ENCODE measurements around the gene SELENOF.
"Not testable (repeated sequence)": the region's sequence is repeated elsewhere in the genome, so short reads cannot be mapped to it uniquely, and the experiment has no call there.

SELENOF gene

GRCh38 chr1:86817246-86817826 is 96.6 kb downstream of the SELENOF start:
- DNase-seq (ENCODE audit: low read depth in 1 of 2, low spot score in 1 of 2) = not testable (repeated sequence)

- not testable (repeated sequence) for DNase-seq (ENCODE audit: low read depth in 1 of 2, low spot score in 1 of 2)
Measured at GRCh38 chr1:86814118-86814517, 99.8 kb downstream of the SELENOF start.

Data from activated CD4-positive, alpha-beta T cell treated with anti-CD3 and anti-CD28 coated beads, Interleukin-2, amount 50 U/mL, for 24 hours (primary cell).